ENCODE data around the gene MCM3AP.

GRCh38 chr21:46229133-46229922 lies 56.1 kb downstream of the MCM3AP start:
- TF ChIP-seq CTCF (IDR thresholded peaks at IDR 0.05; ENCODE audit: low read depth, low read length, poor library complexity, severe bottlenecking) (peak; percentile 53), EZH2phosphoT487 (IDR thresholded peaks at IDR 0.05; ENCODE audit: borderline replicate concordance, low read length) (no peak)

All from DOHH2 (cell line).